ENCODE measurements around the gene PSAT1.

Gene PSAT1

DNA sequence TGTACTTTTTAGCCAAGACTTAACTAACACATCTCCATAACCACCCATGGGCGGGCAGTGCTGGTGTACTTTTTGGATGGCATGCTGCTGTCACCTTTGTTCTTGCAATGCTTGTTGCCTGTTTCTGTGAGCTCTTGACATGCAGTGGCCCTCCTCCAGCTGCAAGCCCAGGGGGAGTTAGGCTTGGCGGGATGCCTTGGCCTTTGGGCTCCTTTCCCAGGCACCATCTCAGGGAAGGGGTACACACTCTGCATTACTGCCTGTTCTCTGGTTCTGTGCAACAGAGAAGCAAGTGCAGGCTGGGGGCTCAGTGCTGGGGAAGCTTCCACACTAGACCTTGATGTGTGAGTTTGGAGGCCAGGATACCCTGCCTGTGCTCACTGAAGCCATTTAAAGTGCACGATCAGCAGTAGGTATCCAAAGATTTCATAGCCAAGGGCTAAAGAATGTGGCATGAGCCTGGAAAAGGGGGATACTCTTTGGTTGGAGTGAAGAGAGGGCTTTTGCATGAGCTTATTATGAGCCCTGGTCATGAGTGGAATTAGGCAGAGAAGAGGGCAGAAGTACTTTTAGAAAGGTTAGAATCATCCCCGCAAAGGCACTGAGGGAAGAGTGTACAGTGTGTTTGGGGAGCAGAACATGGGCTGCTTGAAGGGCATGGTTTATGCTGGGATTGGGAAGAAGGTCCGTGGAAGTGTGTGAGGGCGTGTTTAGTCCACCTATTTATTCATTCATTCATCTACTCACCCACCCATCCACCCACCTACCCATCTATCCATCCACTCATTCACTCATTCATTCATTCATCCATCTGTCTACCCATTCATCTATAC lies 22.5 kb downstream of the PSAT1 start:
- no peak for DNase-seq

DNA sequence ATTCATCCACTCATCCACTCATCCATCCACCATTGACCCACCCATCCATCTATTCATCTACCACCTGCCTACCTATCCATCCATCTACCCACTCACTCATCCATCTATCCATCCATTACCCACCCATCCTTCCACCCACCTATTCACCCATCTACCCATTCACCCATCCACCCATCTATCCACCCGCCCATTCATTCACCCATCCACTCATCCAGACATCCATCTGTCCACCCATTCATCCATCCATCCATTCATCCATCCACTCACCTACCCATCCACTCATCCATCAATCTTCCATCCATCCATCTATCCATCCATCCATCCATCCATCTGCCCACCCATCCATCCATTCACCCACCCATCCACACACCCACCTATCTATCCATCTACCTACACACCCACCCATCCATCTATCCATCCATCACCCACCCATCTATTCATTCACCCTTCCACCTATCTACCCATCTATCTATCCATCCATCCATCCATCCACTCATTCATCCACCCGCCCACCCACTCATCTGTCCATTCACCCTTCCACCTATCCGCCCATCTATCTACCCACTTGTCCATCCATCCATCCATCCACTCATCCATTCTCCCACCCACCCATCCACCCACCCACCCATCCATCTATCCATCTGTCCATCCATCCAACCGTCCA lies 23.2 kb downstream of the PSAT1 start:
- no peak for DNase-seq

DNA sequence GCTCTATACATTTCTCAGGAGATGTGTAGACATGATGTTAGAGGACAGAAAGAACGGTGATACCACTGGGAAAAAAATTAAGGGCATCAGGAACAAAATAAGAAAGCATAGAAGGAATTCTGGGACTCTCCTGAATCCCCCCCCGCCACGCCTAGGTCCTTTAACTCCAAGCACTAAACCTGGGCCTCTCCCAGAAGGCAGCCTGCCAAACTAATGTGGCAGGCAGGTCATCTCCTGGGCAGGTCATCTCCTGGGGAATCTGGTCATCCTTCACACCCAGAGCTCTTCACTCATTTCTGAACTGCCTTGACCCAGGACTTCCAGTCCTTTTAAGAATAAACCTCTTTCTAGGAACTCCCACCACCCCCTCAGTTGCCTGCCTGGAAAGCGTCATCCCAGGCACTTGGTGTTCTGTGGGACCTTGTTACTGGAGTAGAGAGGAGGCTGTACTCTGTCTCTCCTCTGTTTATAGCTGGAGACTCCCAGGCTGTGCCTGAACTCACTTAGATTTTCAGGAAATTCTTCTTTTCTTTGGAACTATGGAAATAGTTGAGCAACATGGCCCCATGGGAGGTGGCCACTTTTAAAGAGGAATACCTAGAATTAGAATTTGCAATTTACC lies 24.1 kb downstream of the PSAT1 start:
- DNase-seq: no peak

DNA sequence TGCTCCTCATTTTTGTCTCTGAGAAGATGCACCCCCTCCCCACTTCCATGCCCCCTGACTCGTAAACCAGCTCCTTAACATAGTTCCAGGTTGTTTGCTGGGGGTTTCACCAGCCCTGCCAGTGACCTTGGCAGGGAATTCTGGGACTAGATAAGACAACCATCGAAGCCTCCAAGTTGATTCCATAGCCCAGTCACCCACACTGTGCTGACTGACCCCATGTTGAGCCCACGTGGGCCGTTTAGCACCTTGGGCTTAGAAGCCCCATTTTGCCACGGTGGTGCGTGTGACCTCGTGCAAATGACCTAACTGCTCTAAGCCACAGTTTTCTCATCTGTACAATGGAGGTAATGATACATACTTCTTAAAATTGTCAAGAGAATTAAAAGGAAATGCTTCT lies 24.6 kb downstream of the PSAT1 start:
- DNase-seq: no peak

DNA sequence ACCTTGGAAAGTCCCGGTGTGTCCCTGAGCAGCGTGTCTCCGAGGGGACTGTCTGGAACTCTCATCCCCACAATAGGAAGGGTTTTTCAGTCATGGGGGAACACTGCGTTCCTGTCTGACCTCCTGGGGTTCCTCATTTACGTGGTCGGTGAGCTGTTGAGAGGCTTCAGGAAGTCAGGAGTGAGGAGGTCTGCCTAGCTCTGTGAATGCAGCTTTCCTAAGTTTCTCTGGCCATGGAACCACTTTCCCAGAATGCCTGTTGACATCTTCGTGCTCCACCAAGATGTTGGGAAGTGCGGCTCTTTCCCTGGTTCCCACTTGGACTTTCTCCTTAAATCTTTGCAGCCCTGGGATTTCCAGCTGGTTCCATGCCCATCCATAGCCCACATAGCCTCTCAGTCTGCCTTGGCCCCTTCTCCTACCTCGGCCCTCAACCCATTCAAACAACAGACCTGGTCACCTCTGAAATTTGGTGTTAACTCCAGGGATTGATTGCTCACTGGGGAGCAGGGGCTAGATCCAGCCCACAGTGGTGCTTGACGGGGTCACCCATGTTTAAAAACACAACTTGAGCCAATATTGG lies 27.2 kb downstream of the PSAT1 start:
- no peak for DNase-seq

DNA sequence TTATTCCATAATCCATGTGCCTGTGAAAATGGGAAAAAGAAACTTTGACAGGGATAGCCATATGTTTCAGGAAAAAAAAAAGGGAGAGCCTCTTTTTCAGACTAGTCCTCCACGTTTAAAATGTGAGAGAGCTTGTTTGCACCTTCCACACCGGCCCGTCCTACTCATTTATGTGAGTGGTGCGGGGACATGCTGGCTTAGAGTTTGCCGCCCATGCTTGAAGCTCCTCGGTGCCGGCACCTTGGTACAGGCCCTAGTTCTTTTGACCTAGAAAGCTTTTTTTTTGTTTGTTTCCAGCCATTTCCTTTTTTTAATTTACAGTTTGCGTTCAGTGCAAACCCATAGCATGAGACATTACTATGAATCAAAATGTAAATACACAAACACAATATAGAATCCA lies 27.8 kb downstream of the PSAT1 start:
- no peak for DNase-seq

DNA sequence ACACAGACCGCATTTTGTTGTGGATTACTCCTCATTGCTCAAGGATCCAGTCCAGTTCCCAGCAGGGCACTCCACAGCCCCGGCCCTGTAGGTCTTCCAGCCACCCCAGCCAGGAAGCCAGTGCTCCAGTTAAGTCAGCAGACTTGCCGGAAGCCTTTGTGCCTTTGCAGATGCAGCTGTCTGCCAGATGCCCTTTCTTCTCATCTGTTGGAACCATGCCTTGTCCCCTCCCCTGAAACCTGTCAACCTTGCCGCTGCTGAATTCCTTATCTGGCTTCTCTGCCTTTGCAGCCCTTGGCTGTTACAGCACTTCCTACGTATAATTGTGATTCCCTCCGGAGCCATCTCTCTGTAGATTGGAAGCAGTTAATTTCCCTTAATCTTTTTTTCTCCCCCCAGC lies 28.4 kb downstream of the PSAT1 start:
- DNase-seq: no peak

DNA sequence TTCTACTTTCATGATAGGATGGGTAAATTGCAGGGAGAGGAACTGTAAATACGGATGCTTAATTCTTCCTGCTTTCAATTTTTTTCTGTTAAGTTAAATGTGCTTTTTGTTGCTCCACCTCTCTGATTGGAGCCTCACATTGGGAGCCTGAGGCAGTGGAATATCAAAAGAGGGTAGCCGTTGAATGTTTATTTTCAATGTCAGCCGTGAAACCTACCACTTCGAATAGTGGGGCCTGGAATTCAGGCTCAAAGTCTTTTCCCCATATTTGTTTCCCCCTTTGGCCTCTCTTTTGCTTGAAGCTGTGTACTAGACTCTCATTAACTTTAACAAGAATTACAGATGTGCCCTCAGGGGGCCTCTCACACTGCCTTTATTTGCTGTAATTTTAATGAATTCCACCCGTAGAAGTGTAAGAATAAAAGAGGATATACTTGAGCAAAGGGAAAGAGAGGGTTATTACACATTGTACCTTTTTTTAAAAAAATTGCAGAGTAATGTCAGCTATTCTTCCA lies 29.0 kb downstream of the PSAT1 start:
- no peak for DNase-seq

DNA sequence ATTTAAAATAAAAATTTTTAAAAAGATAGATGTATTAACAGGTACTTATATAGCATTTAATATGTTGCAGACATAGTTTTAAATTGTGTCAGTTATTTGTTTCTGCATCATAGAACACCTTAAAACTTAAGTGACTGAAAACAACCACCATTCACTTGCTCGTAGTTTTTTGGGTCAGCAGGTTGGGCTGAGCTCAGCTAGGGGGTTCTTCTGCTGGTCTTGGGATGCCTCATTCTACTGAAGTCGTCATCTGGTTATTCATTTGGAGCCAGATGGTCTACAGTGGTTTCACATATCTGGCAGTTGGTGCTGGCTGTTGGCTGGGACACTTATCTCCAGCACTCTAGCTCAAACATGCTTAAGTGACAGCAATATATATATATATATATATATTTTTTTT lies 29.6 kb downstream of the PSAT1 start:
- DNase-seq: no peak

DNA sequence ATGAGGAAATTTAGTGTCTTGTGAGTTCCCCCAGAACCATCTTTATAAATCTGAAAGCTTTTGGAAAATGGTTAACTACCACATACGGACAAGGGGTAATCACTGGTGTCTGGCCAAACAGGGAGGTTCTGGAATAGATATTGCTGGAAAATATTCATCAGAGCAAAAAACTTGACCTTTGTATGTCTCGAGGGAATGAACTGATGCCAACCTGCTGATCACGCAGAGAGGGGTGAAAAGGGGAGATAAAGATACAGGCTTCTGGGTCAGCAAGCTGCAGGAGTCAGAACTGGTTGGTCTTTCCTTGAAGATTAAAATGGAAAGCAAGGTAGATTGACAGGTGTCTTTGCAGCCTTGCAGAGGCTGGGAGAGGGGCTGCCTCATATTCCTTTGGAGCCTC lies 35.5 kb downstream of the PSAT1 start:
- no peak for DNase-seq

DNA sequence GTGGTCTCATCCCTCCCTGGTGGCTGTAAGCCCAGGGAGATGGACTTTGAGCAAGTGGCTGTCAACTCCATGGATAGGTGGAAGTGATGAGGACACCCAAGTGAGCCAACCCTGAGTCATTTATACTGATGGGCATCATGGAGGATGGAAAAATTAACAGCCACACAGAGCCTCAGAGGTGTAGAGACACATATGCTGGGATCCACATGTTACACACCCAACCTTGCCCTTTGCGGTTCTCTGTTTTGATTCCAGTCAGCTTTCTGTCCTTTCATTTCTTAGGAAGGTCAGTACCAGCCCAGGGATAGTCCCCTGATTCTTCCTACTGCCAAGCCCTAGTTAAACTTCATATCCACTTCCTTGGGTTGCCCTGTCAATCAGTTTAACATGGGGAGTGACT lies 51.9 kb downstream of the PSAT1 start:
- no peak for DNase-seq

DNA sequence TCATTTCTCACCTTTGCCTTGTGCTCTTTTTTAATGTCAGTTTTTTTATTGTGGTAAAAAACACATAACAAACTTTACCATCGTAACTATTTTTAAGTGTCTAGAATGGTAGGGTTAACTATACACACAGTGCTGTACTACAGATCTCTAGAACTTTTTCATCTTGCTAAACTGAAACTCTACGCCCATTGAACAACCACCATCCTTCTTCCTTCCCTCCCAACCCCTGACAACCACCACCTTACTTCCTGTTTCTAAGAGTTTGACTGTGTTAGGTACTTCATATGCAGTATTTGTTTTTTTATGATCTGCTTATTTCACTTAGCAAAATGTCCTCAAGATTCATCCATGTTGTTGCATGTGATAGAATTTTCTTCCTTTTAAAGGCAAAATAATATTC lies 54.9 kb downstream of the PSAT1 start:
- no peak for DNase-seq

DNA sequence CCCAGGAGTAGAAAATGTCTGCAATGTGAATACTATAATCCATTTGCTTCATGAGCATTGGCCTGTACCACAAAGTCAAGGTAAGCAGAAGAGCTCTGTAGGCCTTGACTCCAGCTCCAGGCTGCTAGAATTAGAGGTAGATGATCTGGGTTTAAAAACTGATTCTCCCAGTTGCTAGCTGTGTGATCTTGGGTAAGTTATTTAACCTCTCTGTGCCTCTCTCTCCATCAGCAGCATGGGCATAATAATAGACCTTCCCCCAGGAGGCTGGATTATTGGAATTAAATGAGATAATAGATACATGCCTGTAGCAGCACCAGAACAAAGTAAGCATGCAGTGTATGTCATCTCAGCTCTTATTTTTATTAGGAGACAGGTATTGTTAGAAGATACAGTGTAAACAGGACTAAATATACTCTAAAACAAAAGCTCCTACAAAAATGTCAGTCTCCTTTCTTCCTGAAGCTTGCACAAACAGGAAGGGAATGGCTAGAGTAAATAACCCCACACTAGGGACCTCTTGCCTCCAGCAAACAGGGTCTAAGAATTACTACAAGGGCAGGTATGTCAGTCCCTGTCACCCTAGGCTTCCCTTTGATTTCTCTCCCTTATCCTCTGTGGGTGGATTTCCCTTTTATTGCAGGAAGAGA lies 57.5 kb downstream of the PSAT1 start:
- no peak for DNase-seq

DNA sequence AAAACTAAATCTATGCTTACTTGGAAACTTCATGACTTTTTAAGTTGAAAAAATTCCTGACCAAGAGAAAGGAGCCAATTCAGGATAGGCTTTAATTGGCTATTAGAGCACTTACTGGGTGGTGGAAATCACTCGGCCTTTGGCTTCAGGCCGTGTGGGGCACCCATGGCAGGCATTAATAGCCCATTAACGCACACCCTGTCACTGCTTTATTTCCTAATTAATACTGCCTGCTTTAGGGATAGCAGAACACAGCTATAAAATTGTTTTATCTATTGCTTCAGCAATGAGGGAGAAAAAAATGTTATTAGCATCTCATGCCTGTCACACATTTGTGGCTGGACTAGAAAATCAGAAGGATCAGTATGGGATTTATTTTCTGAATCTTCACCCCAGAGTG lies 58.1 kb downstream of the PSAT1 start:
- DNase-seq: no peak

DNA sequence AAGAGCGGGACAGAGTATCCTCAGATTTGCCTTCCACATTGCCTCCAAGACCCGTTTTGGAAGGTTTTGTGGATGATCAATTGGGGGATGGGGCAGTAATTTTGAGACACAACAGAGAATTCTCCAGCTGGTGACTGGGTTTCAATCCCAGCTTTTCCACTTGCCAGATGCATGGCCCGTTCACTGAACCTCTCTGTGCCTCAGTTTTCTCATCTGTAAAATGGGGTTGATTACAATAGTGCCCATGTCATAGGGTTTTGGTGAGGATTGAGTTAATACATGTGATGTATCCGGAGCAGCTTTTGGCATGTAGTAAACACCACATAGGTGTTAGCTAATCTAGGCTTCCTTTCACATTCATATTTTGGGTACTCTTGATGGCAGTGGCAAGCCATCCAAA lies 59.7 kb downstream of the PSAT1 start:
- no peak for DNase-seq

DNA sequence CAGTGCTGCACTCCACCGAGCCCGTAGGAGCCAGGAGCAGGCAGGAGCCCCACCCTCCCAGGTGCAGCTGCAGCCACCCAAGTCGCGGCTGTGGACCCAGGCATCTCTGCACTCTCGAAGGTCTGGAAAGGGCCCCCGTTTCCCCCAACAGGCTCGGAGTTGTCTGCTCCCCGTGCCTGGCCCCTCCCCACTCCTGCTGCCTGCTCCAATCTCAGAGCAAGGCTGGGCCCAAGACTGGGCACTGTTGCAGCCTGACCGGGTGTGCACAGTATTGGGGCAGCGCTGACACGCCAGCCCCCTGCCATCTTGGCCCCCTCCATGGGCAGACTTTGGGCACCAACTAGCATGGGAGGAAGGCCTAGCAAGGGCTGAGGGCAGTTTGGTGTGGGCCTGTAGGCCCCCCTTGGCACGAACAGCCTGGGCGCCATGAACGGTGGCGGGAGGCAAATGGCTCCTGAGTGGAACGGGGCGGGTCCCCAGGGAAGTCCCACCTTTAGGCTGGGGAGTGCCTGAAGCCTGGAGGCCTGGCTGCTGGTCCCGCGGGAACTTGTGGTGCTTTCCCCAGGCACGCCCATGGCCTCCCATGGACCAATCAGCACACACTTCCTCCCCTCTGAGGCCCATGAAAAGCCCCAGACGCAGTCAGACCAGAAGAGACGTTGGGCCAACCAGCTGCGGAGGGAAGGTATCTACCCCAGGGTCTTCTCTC lies 60.4 kb downstream of the PSAT1 start:
- DNase-seq: no peak

DNA sequence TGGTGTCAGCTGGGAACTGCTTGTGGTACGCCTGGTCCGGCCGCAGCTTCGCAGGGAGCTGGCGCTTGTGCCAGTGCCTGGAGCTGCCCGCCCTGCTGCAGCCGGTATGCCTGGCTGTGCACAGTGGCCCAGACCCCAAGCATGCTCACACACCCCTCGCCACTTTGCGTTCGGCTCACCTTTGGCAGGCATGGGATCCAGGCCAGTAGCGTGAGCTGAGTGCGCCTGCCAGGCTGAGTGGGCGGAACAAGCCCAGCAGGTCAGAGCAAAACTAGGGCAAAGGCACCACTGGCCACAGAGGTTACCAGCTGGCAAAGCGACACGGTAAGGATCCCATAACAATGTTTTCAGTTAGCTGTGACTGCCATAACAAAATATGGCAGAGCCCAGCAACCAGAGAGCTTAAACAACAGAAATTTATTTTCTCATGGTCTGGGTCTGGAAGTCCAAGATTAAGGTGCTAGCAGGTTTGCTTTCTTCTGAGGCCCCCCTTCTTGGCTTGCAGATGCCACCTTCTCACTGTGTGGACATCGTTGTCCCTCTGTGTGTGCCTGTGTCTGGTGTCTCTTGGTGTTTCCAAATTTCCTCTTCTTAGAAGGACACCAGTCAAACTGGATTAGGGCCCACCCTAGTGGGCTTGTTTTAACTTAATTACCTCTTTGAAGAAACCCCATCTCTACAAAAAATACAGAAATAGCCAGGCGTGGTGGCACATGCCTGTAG lies 61.6 kb downstream of the PSAT1 start:
- no peak for DNase-seq

DNA sequence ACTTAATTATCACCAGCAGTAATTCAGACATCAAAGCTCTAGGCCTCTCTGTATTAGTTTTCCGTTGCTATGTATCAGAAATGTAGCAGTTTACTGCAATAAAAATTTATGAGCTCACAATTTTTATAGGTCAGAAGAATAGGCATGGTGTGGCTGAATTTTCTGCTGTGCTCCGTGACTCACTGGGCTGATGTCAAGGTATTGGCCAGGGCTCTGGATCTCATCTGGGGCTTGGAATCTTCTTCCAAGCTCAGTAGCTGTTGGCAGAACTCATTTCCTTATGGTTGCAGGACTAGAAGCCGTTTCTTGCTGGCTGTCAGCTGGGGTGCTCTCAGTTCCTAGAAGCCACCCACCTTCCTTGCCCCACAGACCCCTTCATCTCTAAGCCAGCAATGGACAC lies 66.3 kb downstream of the PSAT1 start:
- DNase-seq: no peak

DNA sequence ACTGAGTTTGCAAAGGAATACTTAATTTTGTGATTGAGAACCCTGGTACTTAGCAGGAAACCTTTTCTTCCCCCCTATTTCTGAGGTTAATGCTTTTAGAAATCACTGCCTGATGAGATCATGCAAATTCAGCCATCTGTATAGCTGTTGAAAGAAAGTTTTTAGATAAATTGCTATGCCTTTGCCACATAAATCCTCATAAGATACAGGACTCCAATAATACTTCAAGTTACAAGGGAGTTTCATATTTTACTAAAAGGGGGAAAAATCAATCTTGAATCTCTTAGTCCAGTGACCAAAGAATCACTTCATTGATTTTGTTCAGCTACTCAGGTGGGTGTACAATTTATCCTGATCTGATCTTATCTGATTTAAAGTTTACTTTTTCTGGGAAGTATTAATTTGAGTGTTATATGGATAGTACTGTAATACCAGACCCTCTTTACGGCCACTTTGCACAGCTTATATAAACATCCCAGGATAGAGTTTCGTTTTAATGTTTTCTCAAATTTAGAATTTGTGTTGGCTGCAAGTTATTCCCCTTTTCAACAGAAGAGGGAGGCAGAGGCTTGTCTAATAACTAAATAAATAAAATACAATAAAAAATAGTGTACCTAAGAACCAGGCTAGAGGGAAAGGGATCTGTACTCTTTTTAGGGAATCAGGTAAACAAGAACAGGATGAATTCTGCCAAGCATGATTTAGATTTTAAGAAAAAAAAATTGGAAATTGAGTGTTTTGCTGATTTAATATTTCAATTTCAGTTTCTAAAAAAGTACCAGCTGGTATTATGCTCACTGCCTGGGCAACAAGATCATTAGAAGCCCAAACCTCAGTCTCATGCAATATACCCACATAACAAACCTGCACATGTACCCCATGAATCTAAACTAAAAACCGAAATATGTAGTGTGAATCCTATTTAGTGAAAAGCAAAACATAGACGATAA lies 69.1 kb downstream of the PSAT1 start:
- no peak for DNase-seq

DNA sequence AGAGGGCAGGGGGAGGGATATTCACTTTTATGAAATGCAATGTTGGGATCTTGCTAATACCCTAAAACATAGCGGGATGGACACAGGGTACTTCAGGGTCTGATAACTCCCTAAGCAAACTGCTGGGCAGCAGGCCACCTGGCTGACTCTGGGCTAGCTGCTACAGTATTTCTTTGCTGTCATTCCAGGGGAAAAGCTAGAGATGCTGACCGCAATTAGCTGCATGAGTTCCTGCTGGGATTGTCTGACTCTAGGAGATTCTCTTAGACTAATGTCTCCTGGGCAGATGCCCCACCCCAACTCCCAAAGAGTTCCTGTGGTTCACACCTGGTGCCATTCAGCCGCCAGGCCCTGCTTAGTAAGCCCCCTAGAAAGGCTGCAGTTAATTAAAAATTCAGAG lies 69.9 kb downstream of the PSAT1 start:
- no peak for DNase-seq

DNA sequence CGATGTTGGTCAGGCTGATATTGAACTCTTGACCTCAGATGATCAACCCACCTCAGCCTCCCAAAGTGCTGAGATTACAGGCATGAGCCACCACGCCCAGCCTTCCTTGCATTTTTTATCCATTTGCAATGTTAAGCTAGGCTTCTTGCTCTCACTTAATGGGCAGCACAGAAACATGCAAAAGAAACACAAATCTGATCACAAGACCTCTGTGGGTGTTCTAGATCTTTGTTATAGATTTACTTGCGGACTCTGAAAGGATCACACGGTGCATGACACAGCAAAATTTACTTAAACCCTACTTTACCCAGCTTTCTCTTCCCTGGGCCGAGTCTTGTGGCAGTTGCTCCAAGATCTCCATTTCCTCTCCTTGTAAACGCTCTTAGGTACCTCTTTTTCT lies 71.3 kb downstream of the PSAT1 start:
- no peak for DNase-seq

All from effector CD4-positive, alpha-beta T cell (primary cell).